ENCODE data around the gene UCK2. TPM values are rescaled to one million over a fixed set of nuclear protein-coding genes. Genes with fewer than 3 reads are reported as not detected.

Gene UCK2
- total RNA-seq, 1 donor from 2014 or later = 66.7 TPM

DNA sequence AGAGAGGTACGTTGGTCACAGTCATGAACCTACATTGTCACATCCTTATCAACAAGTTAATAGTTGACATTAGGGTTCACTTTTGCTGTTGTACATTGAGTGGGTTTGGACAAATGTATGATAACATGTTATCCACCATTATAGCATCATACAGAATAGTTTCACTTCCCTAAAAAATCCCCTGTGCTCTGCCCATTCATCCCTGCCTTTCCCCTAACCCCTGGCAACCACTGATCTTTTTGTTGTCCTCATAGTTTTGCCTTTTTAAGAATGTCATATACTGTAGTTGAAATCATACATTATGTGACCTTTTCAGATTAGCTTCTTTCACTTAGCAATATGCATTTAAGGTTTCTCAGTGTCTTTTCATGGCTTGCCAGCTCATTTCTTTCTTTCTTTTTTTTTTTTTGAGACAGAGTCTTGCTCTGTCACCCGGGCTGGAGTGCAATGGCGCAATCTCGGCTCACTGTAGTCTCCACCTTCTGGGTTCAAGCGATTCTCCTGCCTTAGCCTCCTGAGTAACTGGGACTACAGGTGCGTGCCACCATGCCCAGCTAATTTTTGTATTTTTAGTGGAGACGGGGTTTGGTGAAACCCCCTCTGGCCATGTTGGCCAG is 50.6 kb downstream of the UCK2 start:
- TF ChIP-seq, protein P1, sequence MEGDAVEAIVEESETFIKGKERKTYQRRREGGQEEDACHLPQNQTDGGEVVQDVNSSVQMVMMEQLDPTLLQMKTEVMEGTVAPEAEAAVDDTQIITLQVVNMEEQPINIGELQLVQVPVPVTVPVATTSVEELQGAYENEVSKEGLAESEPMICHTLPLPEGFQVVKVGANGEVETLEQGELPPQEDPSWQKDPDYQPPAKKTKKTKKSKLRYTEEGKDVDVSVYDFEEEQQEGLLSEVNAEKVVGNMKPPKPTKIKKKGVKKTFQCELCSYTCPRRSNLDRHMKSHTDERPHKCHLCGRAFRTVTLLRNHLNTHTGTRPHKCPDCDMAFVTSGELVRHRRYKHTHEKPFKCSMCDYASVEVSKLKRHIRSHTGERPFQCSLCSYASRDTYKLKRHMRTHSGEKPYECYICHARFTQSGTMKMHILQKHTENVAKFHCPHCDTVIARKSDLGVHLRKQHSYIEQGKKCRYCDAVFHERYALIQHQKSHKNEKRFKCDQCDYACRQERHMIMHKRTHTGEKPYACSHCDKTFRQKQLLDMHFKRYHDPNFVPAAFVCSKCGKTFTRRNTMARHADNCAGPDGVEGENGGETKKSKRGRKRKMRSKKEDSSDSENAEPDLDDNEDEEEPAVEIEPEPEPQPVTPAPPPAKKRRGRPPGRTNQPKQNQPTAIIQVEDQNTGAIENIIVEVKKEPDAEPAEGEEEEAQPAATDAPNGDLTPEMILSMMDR (conservative IDR thresholded peaks at IDR 0.05) = no peak
- Mint-ChIP-seq H3K4me1 (peaks cover 2% of the 10 kb centered on the region), H3K9me3 (peaks cover 19% of the 10 kb centered on the region), H3K4me3 (no peak overlapping the region), H3K27ac (ENCODE audit: unreplicated experiment) (no peak overlapping the region), H3K36me3 (ENCODE audit: low read depth) (peaks cover 61% of the 10 kb centered on the region), H3K27me3 (ENCODE audit: low read depth) (no peaks in the 10 kb centered on the region)
- DNase-seq (ENCODE audit: low read depth, low spot score) = no peak

- DNase-seq (ENCODE audit: low read depth, low spot score) = no peak
- Mint-ChIP-seq H3K4me3 (no peak overlapping the region), H3K9me3 (peaks cover 13% of the 10 kb centered on the region), H3K4me1 (peaks cover 21% of the 10 kb centered on the region), H3K27ac (ENCODE audit: unreplicated experiment) (no peak overlapping the region), H3K36me3 (ENCODE audit: low read depth) (peaks cover 48% of the 10 kb centered on the region), H3K27me3 (ENCODE audit: low read depth) (no peaks in the 10 kb centered on the region)
- TF ChIP-seq, protein P1 (conservative IDR thresholded peaks at IDR 0.05) = no peak
Observed at GRCh38 chr1:165879946-165880345, 52.5 kb downstream of the UCK2 start.

DNA sequence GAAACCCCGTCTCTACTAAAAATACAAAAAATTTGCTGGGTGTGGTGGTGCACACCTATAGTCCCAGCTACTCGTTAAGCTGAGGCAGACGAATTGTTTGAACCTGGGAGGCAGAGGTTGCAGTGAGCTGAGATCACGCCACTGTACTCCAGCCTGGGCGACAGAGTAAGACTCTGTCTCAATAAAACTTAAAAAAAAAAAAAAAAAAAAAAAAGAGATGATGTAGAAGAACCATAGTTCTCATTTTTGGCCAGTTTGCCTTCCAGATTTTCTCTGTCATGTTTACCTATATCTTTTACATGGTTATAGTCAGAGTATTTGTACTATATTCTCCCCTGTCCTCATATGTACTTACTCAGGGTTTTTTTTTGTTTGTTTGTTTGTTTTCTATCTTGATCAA is 53.6 kb downstream of the UCK2 start:
- DNase-seq (ENCODE audit: low read depth, low spot score) = no peak
- Mint-ChIP-seq H3K9me3 (peaks cover 13% of the 10 kb centered on the region), H3K4me1 (peaks cover 27% of the 10 kb centered on the region), H3K36me3 (ENCODE audit: low read depth) (peaks cover 48% of the 10 kb centered on the region), H3K27ac (ENCODE audit: unreplicated experiment) (no peak overlapping the region), H3K27me3 (ENCODE audit: low read depth) (no peaks in the 10 kb centered on the region), H3K4me3 (no peak overlapping the region)
- TF ChIP-seq, protein P1 (conservative IDR thresholded peaks at IDR 0.05) = no peak

GRCh38 chr1:165882168-165882837 is 54.9 kb downstream of the UCK2 start:
- Mint-ChIP-seq H3K9me3 (peaks cover 5% of the 10 kb centered on the region), H3K4me1 (peaks cover 31% of the 10 kb centered on the region), H3K27ac (ENCODE audit: unreplicated experiment) (no peak overlapping the region), H3K27me3 (ENCODE audit: low read depth) (no peaks in the 10 kb centered on the region), H3K36me3 (ENCODE audit: low read depth) (peaks cover 35% of the 10 kb centered on the region), H3K4me3 (no peak overlapping the region)
- TF ChIP-seq, protein P1 (conservative IDR thresholded peaks at IDR 0.05) = no peak
- no peak for DNase-seq (ENCODE audit: low read depth, low spot score)

DNA sequence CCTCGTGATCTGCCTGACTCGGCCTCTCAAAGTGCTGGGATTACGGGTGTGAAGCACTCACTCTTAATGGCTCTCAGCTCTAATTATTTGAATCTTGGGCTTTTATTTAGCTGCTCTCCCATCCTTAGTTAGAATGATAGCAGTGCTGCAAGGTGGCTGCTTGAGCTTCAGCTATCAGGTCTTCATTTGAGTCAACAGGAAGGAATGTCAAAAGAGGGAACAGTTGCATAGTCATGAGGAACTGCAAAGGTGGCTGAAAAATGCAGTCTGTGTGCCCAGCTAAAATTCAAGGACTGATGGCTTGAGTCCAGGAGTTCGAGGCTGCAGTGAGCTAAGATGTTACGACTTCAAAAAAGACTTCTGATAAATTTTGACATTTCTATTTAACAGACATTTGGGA is 55.6 kb downstream of the UCK2 start:
- no peak overlapping the region for H3K27ac Mint-ChIP-seq (ENCODE audit: unreplicated experiment)
- H3K36me3 Mint-ChIP-seq (ENCODE audit: low read depth) = peaks cover 27% of the 10 kb centered on the region
- H3K9me3 Mint-ChIP-seq = peaks cover under 1% of the 10 kb centered on the region
- H3K4me1 Mint-ChIP-seq = peaks cover 31% of the 10 kb centered on the region
- DNase-seq (ENCODE audit: low read depth, low spot score) = no peak
- H3K27me3 Mint-ChIP-seq (ENCODE audit: low read depth) = no peaks in the 10 kb centered on the region
- TF ChIP-seq, protein P1 (conservative IDR thresholded peaks at IDR 0.05) = no peak
- H3K4me3 Mint-ChIP-seq = no peak overlapping the region
